Skeletal muscle satellite cell (primary cell): ENCODE data around the gene PDSS2. TPM values are rescaled to one million over a fixed set of nuclear protein-coding genes. Genes with fewer than 3 reads are reported as not detected.

Experiments used
- H3K27me3 ChIP-seq: 2 replicates; pipeline ENCODE4 v1.7.0; 2013; ENCODE audit warnings: low read length; ENCODE audit not compliant: control insufficient read depth, insufficient read depth
- H3K36me3 ChIP-seq: 2 replicates; pipeline ENCODE4 v1.7.0; 2013; ENCODE audit warnings: mild to moderate bottlenecking, control low read depth, low read length; ENCODE audit not compliant: insufficient read depth
- H3K4me1 ChIP-seq: 2 replicates; pipeline ENCODE4 v1.7.0; 2013; ENCODE audit warnings: low read length; ENCODE audit not compliant: control insufficient read depth, insufficient read depth
- H3K4me2 ChIP-seq: 2 replicates; pipeline ENCODE4 v1.7.0; 2013; ENCODE audit warnings: mild to moderate bottlenecking, low read length
- H3K4me3 ChIP-seq: 2 replicates; pipeline ENCODE4 v1.7.0; 2013; ENCODE audit warnings: low read length
- H3K9ac ChIP-seq: 2 replicates; pipeline ENCODE4 v1.7.0; 2013; ENCODE audit warnings: mild to moderate bottlenecking, low read depth, low read length, moderate library complexity
- H3K9me3 ChIP-seq: replicated peaks from 2 replicates; pipeline ENCODE4 v1.7.0; 2013; ENCODE audit warnings: mild to moderate bottlenecking, control low read depth, low read length
- total RNA-seq: library from RNA; depleted of rRNA; stranded (reverse); fragments of >200 nt; gene quantifications from 2 replicates; pipeline ENCODE4 v1.2.3, GENCODE V29; 2012; rRNA removed

PDSS2 gene
- 13.4 and 18.6 TPM in 2 replicates for total RNA-seq

GRCh38 chr6:107459283-107460082 lies at the start of gene PDSS2:
Gene PDSS2, minus strand, starts transcription at chr6:107459564. Its CDS starts 279 bp downstream, at chr6:107459285.
- Histone ChIP-seq H3K27me3 (no peaks in the 10 kb centered on the region), H3K9me3 (no peaks in the 10 kb centered on the region), H3K4me2 (peak within 1 kb of the TSS; percentile 91), H3K9ac (peak within 1 kb of the TSS; percentile 83), H3K36me3 (no peaks in the 10 kb centered on the region), H3K4me3 (peak within 1 kb of the TSS; percentile 94), H3K4me1 (peaks cover 7% of the 10 kb centered on the region)

GRCh38 chr6:107506145-107506544 lies 46.8 kb upstream of the PDSS2 start:
- H3K4me2 ChIP-seq = no peak overlapping the region
- H3K9me3 ChIP-seq = no peaks in the 10 kb centered on the region
- no peak overlapping the region for H3K4me3 ChIP-seq
- no peaks in the 10 kb centered on the region for H3K36me3 ChIP-seq
- H3K9ac ChIP-seq = no peak overlapping the region
- H3K27me3 ChIP-seq = peaks cover 8% of the 10 kb centered on the region
- no peaks in the 10 kb centered on the region for H3K4me1 ChIP-seq

- peaks cover 8% of the 10 kb centered on the region for H3K27me3 ChIP-seq
- no peak overlapping the region for H3K9ac ChIP-seq
- H3K4me3 ChIP-seq = no peak overlapping the region
- no peaks in the 10 kb centered on the region for H3K9me3 ChIP-seq
- no peaks in the 10 kb centered on the region for H3K4me1 ChIP-seq
- H3K4me2 ChIP-seq = no peak overlapping the region
- no peaks in the 10 kb centered on the region for H3K36me3 ChIP-seq
Observed at GRCh38 chr6:107504270-107505026, 45.1 kb upstream of the PDSS2 start.

GRCh38 chr6:107496892-107497684 lies 37.7 kb upstream of the PDSS2 start:
- Histone ChIP-seq H3K4me3 (no peak overlapping the region), H3K4me2 (no peak overlapping the region), H3K27me3 (peaks cover 23% of the 10 kb centered on the region), H3K36me3 (no peaks in the 10 kb centered on the region), H3K9me3 (no peaks in the 10 kb centered on the region), H3K9ac (no peak overlapping the region), H3K4me1 (peaks cover 22% of the 10 kb centered on the region)

- peaks cover 28% of the 10 kb centered on the region for H3K27me3 ChIP-seq
- H3K36me3 ChIP-seq = no peaks in the 10 kb centered on the region
- H3K9me3 ChIP-seq = no peaks in the 10 kb centered on the region
- H3K4me1 ChIP-seq = peaks cover 33% of the 10 kb centered on the region
- H3K9ac ChIP-seq = no peak overlapping the region
- no peak overlapping the region for H3K4me2 ChIP-seq
- H3K4me3 ChIP-seq = no peak overlapping the region
Observed at GRCh38 chr6:107495971-107496370, 36.6 kb upstream of the PDSS2 start.

- H3K4me3 ChIP-seq = peak overlapping the region; percentile 43
- no peaks in the 10 kb centered on the region for H3K36me3 ChIP-seq
- H3K4me2 ChIP-seq = peak overlapping the region; percentile 48
- H3K9ac ChIP-seq = no peak overlapping the region
- H3K27me3 ChIP-seq = peaks cover 35% of the 10 kb centered on the region
- peaks cover 38% of the 10 kb centered on the region for H3K4me1 ChIP-seq
- no peaks in the 10 kb centered on the region for H3K9me3 ChIP-seq
Observed at GRCh38 chr6:107495196-107495643, 35.9 kb upstream of the PDSS2 start.

- H3K9me3 ChIP-seq = no peaks in the 10 kb centered on the region
- H3K27me3 ChIP-seq = peaks cover 46% of the 10 kb centered on the region
- H3K4me1 ChIP-seq = peaks cover 41% of the 10 kb centered on the region
Observed at GRCh38 chr6:107493158-107494057, 34.0 kb upstream of the PDSS2 start.

GRCh38 chr6:107491760-107492660 lies 32.6 kb upstream of the PDSS2 start:
- Histone ChIP-seq H3K9ac (no peak overlapping the region), H3K4me1 (peaks cover 41% of the 10 kb centered on the region), H3K4me2 (peak overlapping the region; percentile 85), H3K36me3 (no peaks in the 10 kb centered on the region), H3K27me3 (peaks cover 60% of the 10 kb centered on the region), H3K4me3 (peak overlapping the region; percentile 9), H3K9me3 (no peaks in the 10 kb centered on the region)

More at GRCh38 chr6:107493158-107494057, 34.0 kb upstream of the PDSS2 start:
- no peak overlapping the region for H3K9ac ChIP-seq
- no peak overlapping the region for H3K4me3 ChIP-seq
- H3K36me3 ChIP-seq = no peaks in the 10 kb centered on the region
- H3K4me2 ChIP-seq = peak overlapping the region; percentile 50

- peaks cover 41% of the 10 kb centered on the region for H3K4me1 ChIP-seq
- peak overlapping the region; percentile 85 for H3K4me2 ChIP-seq
Observed at GRCh38 chr6:107491138-107491609, 31.8 kb upstream of the PDSS2 start.

More at GRCh38 chr6:107491138-107491609, 31.8 kb upstream of the PDSS2 start:
- Histone ChIP-seq H3K9me3 (no peaks in the 10 kb centered on the region), H3K27me3 (peaks cover 64% of the 10 kb centered on the region), H3K4me3 (peak overlapping the region; percentile 64), H3K36me3 (no peaks in the 10 kb centered on the region), H3K9ac (no peak overlapping the region)
